ENCODE data around the gene SPRTN.

SPRTN gene

DNA sequence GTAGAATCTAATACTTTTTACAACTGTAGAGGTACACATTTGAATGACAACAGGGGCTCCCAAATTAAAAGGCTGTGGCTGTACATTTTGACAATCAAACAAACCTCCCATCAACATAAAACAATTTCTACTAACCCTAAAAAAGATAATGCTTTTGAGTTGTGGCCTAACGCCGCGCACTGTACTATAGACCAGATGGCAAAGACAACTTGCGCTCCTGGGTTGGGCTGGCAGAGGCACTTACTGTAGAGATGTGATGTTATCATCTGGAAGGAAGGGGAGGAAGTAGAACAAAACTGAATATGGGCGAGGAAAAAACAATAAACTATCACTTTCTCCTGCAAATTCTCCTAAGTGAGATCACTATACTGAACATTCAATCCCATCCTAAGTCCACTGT, 26.1 kb downstream of the SPRTN start:
- no peak for DNase-seq
- intact Hi-C loops (cut with DNase I): no loop called here

- intact Hi-C loops (cut with DNase I): no loop called here
- peak in 16 of 42 donors; percentile 23 to 73 (median 40) for DNase-seq
Observed at GRCh38 chr1:231369282-231369681, 31.2 kb downstream of the SPRTN start.

GRCh38 chr1:231372501-231372900, 34.4 kb downstream of the SPRTN start:
- no peak for DNase-seq
- intact Hi-C loops (cut with DNase I): no loop called here

DNA sequence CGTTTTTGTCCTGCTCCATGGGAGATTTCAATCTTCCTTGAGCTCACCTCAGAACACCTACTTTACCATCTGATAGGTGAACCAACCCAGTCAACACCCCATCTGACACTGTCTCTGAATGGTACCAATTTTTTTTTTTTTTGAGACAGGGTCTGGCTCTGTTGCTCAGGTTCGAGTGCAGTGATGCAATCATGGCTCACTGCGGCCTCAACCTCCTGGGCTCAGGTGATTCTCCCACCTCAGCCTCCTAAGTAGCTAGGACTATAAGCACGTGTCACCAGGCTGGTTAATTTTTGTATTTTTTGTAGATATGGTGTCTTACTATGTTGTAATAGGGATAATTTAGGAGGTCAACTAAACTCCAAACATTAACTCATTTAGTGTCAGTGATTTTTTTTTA, 36.3 kb downstream of the SPRTN start:
- intact Hi-C loops (cut with DNase I): no loop called here
- DNase-seq: no peak

- DNase-seq: no peak
- intact Hi-C loops (cut with DNase I): no loop called here
Observed at GRCh38 chr1:231376101-231376500, 38.0 kb downstream of the SPRTN start.

- DNase-seq: no peak
- intact Hi-C loops (cut with DNase I): no loop called here
Observed at GRCh38 chr1:231376875-231377549, 38.9 kb downstream of the SPRTN start.

DNA sequence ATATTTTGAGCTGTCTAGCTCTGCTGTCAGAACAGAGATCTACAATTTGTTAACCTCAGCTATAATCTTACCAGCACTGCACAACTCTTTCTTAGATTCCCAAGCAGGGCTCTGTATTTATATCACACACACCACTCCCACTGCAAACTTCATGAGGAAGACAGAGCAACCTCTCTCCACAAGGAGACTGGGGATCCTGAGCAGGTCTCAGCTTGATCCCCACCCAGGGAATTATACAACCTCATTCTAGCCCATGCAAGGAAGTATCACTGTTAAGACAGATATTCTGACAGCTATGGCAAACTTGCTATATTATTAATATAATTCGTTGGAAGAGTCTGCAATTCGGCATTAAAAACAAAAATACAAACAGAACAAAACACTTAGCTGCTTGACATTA, 43.6 kb downstream of the SPRTN start:
- intact Hi-C loops (cut with DNase I): no loop called here
- DNase-seq: no peak

DNA sequence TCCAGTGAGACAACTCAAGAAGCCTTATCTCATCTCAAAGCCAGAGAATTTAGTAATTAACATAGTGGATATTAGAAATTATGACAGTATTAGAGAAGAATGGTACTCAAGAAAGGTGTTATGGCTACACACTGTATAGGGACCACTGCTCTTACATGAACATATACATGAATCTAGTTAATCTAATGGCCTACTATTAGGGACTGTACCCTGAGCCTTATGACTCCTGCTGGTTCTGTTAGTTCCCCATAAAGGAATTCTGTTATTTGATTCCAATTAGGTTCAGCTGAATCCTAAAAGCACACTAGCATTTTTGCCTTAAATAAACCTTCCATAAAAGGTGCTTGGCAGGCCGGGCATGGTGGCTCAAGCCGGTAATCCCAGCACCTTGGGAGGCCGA, 44.3 kb downstream of the SPRTN start:
- intact Hi-C loops (cut with DNase I): no loop called here
- DNase-seq: no peak

GRCh38 chr1:231383159-231383860, 45.2 kb downstream of the SPRTN start:
- intact Hi-C loops (cut with DNase I): no loop called here
- DNase-seq: no peak

GRCh38 chr1:231384696-231385415, 46.8 kb downstream of the SPRTN start:
- DNase-seq: no peak

DNA sequence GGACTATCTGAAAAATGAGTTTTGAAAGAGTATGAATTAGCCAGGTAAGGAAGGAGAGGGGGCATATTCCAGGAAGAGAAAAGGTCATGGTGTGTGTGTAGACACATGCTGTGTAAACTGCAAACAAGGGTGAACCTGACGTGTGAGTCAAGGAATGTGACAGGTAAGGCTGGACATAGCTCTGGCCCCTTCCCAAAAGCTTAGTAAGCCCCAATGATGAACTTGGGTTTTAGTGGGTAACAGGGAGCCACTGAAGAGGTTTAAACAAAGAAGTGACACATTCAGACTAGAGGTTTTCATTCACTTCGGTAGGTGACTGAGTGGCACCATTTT, 47.3 kb downstream of the SPRTN start:
- no peak for DNase-seq
- intact Hi-C loops (cut with DNase I): no loop called here

More at GRCh38 chr1:231384696-231385415, 46.8 kb downstream of the SPRTN start:
- intact Hi-C loops (cut with DNase I): no loop called here

- DNase-seq: no peak
- intact Hi-C loops (cut with DNase I): no loop called here
Observed at GRCh38 chr1:231386466-231386865, 48.4 kb downstream of the SPRTN start.

GRCh38 chr1:231387770-231388669, 49.9 kb downstream of the SPRTN start:
- no peak for DNase-seq
- intact Hi-C loops (cut with DNase I): no loop called here

DNA sequence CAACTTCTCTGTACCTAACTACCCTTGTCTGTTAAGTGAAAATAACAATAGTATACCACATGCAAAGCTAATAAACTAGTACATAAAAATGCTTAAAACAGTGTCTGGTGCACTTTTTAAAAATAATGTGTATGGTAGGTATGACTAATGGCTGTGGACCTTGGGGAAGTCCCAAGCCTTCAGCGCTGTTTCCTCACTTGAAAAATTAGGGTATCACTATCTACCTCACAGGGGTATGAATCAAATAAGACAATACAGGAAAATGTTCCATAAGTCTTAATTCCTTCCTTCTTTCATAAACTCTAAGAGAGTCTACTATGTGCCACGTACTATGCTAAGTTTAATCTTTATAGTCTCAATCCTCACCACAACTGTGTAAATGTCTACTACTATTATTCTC, 52.0 kb downstream of the SPRTN start:
- DNase-seq: no peak
- intact Hi-C loops (cut with DNase I): no loop called here

DNA sequence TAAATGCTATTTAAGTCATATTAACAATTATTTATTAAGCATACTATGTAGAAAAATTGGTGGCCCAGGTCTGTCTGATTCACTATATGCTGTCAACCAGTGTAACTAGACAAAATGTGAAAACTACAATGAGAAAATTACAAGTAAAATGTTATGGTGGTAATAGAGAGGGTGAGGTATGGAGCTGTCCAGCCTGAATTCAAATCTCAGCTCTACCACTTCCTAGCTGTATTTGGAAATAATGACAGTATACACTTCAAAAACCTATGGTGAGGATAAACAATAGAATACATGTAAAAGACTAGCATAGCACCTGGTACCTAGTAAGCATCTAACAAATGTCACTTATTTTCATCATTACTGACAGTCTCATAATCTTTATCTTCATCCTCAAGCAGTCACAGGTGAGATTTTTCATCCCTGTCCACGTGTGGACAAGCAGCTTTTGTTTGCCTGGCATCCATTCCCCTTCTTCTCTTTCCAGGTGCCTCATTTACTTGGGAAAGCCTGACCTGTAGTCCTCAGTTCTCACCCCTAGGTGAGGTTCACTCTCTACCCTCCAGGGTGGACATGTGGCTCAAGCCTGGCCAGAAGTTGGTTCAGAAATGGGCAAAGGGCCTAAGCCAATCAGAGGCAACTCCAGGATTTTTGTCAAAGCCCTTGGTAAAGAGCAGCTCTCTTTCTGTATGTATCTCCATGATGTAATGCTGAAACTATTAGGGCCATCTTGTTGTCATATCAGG, 54.5 kb downstream of the SPRTN start:
- no peak for DNase-seq
- intact Hi-C loops (cut with DNase I): no loop called here

DNA sequence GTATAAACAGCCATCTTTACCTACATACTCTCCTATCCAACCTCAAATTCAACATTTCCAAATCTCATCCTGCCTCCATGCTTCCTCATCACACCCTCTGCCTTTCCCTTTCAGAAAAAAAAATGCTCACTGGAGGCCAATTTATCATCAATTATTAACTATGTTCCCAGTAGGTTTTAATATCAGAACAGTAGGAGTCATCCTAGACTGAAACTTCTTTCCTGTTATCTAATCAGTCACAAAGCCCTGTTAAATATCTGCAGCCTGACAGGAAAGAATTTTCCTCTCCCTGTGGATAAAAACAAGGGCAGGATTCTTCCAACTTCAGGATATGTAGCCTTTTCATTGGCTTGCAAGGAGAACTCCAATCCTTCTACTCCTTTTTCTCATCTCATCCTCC, 55.6 kb downstream of the SPRTN start:
- intact Hi-C loops (cut with DNase I): no loop called here
- DNase-seq: no peak

DNA sequence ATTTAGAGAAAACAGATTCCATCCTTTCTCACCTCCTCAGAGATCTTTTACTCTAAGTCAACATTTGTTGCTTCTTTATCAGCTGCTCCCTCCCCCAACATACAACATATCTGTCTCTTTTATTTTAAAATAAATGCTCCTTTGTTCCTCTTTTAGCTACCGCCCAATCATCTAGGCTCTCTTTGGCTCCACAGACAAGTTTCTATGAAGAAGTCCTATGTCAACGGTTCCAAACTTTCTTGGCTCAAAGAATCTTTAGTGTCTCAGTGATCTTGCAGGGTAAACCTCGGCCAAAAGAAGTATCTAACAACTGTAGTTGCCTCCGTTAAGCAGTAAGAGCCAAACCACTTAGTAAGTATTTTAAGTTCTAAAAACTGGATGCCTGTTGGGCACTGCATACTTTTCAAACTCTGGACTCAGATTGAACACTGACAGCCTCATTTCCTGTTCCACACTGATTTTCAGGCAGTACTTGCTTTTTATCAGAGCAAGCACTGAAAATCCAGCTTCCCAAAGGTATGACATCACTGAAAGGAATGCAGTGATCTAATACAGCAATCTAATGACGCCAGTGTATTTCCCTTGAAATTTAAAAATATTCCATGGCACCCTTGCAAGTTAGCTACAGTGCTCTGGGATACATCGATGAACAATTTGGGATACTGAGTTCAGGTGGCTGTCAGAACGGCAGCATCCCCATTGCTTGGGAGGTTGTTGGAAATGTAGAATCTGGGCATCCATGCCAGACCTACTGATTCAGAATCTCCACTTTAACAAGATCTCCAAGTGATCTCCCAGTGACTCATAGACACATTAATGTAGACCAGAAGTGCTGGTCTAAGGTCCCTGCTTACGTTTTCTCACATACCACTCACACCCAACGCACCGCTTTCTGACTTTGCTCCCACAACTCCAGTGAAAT, 57.2 kb downstream of the SPRTN start:
- no peak for DNase-seq

GRCh38 chr1:231395998-231396390, 57.9 kb downstream of the SPRTN start:
- no peak for DNase-seq
- intact Hi-C loops (cut with DNase I): no loop called here

More for the DNA sequence above, 57.2 kb downstream of the SPRTN start:
- intact Hi-C loops (cut with DNase I): no loop called here

All from head of caudate nucleus (tissue), 42 donors.